Measurements from ENCODE around the gene CDKL4. TPM values are rescaled to one million over a fixed set of nuclear protein-coding genes. Genes with fewer than 3 reads are reported as not detected.

The CDKL4 gene
- total RNA-seq = 1 to 10 TPM in 1 of 4 donors, under 1 TPM in 1, not detected in 2; 0.48 to 1.5 TPM

GRCh38 chr2:39243469-39244123, at the start of gene CDKL4:
CDKL4 (minus strand) TSS chr2:39243970.
- DNase-seq (ENCODE audit: low spot score in 2 of 2) = no peak
- Histone ChIP-seq H3K36me3 (peaks cover 4% of the 10 kb centered on the region), H3K27me3 (no peaks in the 10 kb centered on the region), H3K27ac (no peak within 1 kb of the TSS), H3K4me3 (no peak within 1 kb of the TSS), H3K4me1 (no peaks in the 10 kb centered on the region), H3K9me3 (no peaks in the 10 kb centered on the region)
- whole genome bisulfite sequencing = 70% methylated on average over 53 of the region's 58 CpGs
- TF ChIP-seq EP300 (IDR thresholded peaks at IDR 0.05) (no peak), POLR2AphosphoS5 (IDR thresholded peaks at IDR 0.05) (no peak), POLR2A (IDR thresholded peaks at IDR 0.05) (no peak)

GRCh38 chr2:39290433-39290832, 46.7 kb upstream of the CDKL4 start:
- Histone ChIP-seq H3K4me3 (no peak overlapping the region), H3K27me3 (no peaks in the 10 kb centered on the region), H3K4me1 (no peaks in the 10 kb centered on the region), H3K36me3 (peaks cover 68% of the 10 kb centered on the region), H3K9me3 (no peaks in the 10 kb centered on the region), H3K27ac (no peak overlapping the region)
- TF ChIP-seq EP300 (IDR thresholded peaks at IDR 0.05) (no peak), CTCF (IDR thresholded peaks at IDR 0.05) (no peak), POLR2AphosphoS5 (IDR thresholded peaks at IDR 0.05) (no peak), POLR2A (IDR thresholded peaks at IDR 0.05) (no peak)
- DNase-seq (ENCODE audit: low spot score in 2 of 2) = no peak
- 93% methylated on average over 6 of the region's 6 CpGs for WGBS

- H3K27me3 ChIP-seq = no peaks in the 10 kb centered on the region
- H3K4me1 ChIP-seq = no peaks in the 10 kb centered on the region
- DNase-seq (ENCODE audit: low spot score in 2 of 2) = no peak
- TF ChIP-seq POLR2A (IDR thresholded peaks at IDR 0.05) (no peak), CTCF (IDR thresholded peaks at IDR 0.05) (no peak), EP300 (IDR thresholded peaks at IDR 0.05) (no peak), POLR2AphosphoS5 (IDR thresholded peaks at IDR 0.05) (no peak)
- H3K36me3 ChIP-seq = peaks cover 76% of the 10 kb centered on the region
- H3K4me3 ChIP-seq = no peak overlapping the region
- no peaks in the 10 kb centered on the region for H3K9me3 ChIP-seq
- H3K27ac ChIP-seq = no peak overlapping the region
Observed at GRCh38 chr2:39289609-39290008, 45.8 kb upstream of the CDKL4 start.

GRCh38 chr2:39283561-39283960, 39.8 kb upstream of the CDKL4 start:
- no peaks in the 10 kb centered on the region for H3K4me1 ChIP-seq
- peaks cover 70% of the 10 kb centered on the region for H3K36me3 ChIP-seq
- H3K27me3 ChIP-seq = no peaks in the 10 kb centered on the region
- TF ChIP-seq POLR2A (IDR thresholded peaks at IDR 0.05) = no peak
- TF ChIP-seq POLR2AphosphoS5 (IDR thresholded peaks at IDR 0.05) = no peak
- no peak for TF ChIP-seq CTCF (IDR thresholded peaks at IDR 0.05)
- no peak for TF ChIP-seq EP300 (IDR thresholded peaks at IDR 0.05)
- no peak for DNase-seq (ENCODE audit: low spot score in 2 of 2)
- no peaks in the 10 kb centered on the region for H3K9me3 ChIP-seq
- H3K27ac ChIP-seq = no peak overlapping the region
- WGBS = 85% methylated on average over 1 of the region's 1 CpG
- no peak overlapping the region for H3K4me3 ChIP-seq

- Histone ChIP-seq H3K9me3 (no peaks in the 10 kb centered on the region), H3K27ac (no peak overlapping the region), H3K27me3 (no peaks in the 10 kb centered on the region), H3K4me3 (no peak overlapping the region), H3K36me3 (peaks cover 70% of the 10 kb centered on the region), H3K4me1 (no peaks in the 10 kb centered on the region)
- DNase-seq (ENCODE audit: low spot score in 2 of 2) = no peak
- WGBS = 98% methylated on average over 3 of the region's 3 CpGs
- TF ChIP-seq CTCF (IDR thresholded peaks at IDR 0.05) (no peak), POLR2A (IDR thresholded peaks at IDR 0.05) (no peak), POLR2AphosphoS5 (IDR thresholded peaks at IDR 0.05) (no peak), EP300 (IDR thresholded peaks at IDR 0.05) (no peak)
Observed at GRCh38 chr2:39281391-39281790, 37.6 kb upstream of the CDKL4 start.

All from suprapubic skin (tissue), 4 donors.